GM18909 (cell line): ENCODE data around the gene LRRK1.

ENCODE experiments used
- ATAC-seq: cut with Tn5 transposase; IDR thresholded peaks from one replicate; pipeline ENCODE4 v1.9.1; 2021; ENCODE audit warnings: mild to moderate bottlenecking; ENCODE audit not compliant: unreplicated experiment, poor library complexity

The LRRK1 gene

GRCh38 chr15:100918690-100919480 lies at the start of gene LRRK1:
Gene LRRK1 (plus strand): TSS chr15:100919357. CDS start chr15:100924633, 5,276 bp downstream.
- peak; percentile 32 for ATAC-seq

GRCh38 chr15:100873029-100873677 lies 46.0 kb upstream of the LRRK1 start:
- ATAC-seq: peak; percentile 73

GRCh38 chr15:100875495-100875894 lies 43.7 kb upstream of the LRRK1 start:
- no peak for ATAC-seq

- ATAC-seq: no peak
Measured at GRCh38 chr15:100875976-100876375, 43.2 kb upstream of the LRRK1 start.

GRCh38 chr15:100877551-100877950 lies 41.6 kb upstream of the LRRK1 start:
- no peak for ATAC-seq

- no peak for ATAC-seq
Measured at GRCh38 chr15:100878130-100878529, 41.0 kb upstream of the LRRK1 start.

- ATAC-seq: no peak
Measured at GRCh38 chr15:100878648-100879047, 40.5 kb upstream of the LRRK1 start.

GRCh38 chr15:100879061-100879463 lies 40.1 kb upstream of the LRRK1 start:
- peak; percentile 41 for ATAC-seq

GRCh38 chr15:100879464-100880138 lies 39.6 kb upstream of the LRRK1 start, which contains the start of gene ALDH1A3:
Gene ALDH1A3 (plus strand): TSS chr15:100879831. CDS start chr15:100879908, 77 bp downstream.
- ATAC-seq: peak; percentile 36

- no peak for ATAC-seq
Measured at GRCh38 chr15:100880139-100880896, 38.8 kb upstream of the LRRK1 start.

- no peak for ATAC-seq
Measured at GRCh38 chr15:100880897-100881242, 38.3 kb upstream of the LRRK1 start.

GRCh38 chr15:100881573-100882336 lies 37.4 kb upstream of the LRRK1 start:
- ATAC-seq: no peak

- no peak for ATAC-seq
Measured at GRCh38 chr15:100885116-100885515, 34.0 kb upstream of the LRRK1 start.

GRCh38 chr15:100885811-100886210 lies 33.3 kb upstream of the LRRK1 start:
- ATAC-seq: no peak

- no peak for ATAC-seq
Measured at GRCh38 chr15:100887211-100887913, 31.8 kb upstream of the LRRK1 start.

GRCh38 chr15:100889385-100890050 lies 29.6 kb upstream of the LRRK1 start:
- no peak for ATAC-seq

GRCh38 chr15:100890051-100890720 lies 29.0 kb upstream of the LRRK1 start:
- ATAC-seq: no peak

- ATAC-seq: no peak
Measured at GRCh38 chr15:100890850-100891249, 28.3 kb upstream of the LRRK1 start.
